Smooth muscle cell (in vitro differentiated cells): ENCODE results near the gene ANKMY2. TPM values are rescaled to one million over a fixed set of nuclear protein-coding genes. Genes with fewer than 3 reads are reported as not detected.

ENCODE experiments used
- DNase-seq: peaks from one replicate; lab custom pipeline; 2025; ENCODE audit not compliant: unreplicated experiment; lab: John Stamatoyannopoulos, UW
- H2AFZ ChIP-seq: fragments of 200-600 bp; sonication (generic); 2 replicates; pipeline ENCODE4 v1.6.0; 2016; ENCODE audit warnings: antibody characterized with exemption, low read depth, mild to moderate bottlenecking
- H3F3A ChIP-seq: fragments of 200-600 bp; sonication (generic); 2 replicates; pipeline ENCODE4 v1.6.0; 2017; ENCODE audit warnings: antibody characterized with exemption, low read depth
- H3K27ac ChIP-seq: fragments of 200-600 bp; sonication (generic); 2 replicates; pipeline ENCODE4 v1.5.1; 2016; ENCODE audit warnings: low read depth, mild to moderate bottlenecking
- H3K27me3 ChIP-seq: fragments of 200-600 bp; sonication (generic); 2 replicates; pipeline ENCODE4 v1.6.1; 2016; ENCODE audit warnings: low read depth, mild to moderate bottlenecking
- H3K36me3 ChIP-seq: fragments of 200-600 bp; sonication (generic); 2 replicates; pipeline ENCODE4 v1.5.1; 2016; ENCODE audit warnings: low read depth
- H3K4me1 ChIP-seq: fragments of 200-600 bp; sonication (generic); 2 replicates; pipeline ENCODE4 v1.5.1; 2016; ENCODE audit warnings: low read depth
- H3K4me2 ChIP-seq: fragments of 200-600 bp; sonication (generic); 2 replicates; pipeline ENCODE4 v1.6.0; 2016; ENCODE audit warnings: mild to moderate bottlenecking
- H3K4me3 ChIP-seq: fragments of 200-600 bp; sonication (generic); 2 replicates; pipeline ENCODE4 v1.5.1; 2016; ENCODE audit warnings: mild to moderate bottlenecking
- H3K79me2 ChIP-seq: fragments of 200-600 bp; sonication (generic); 2 replicates; pipeline ENCODE4 v1.6.0; 2016; ENCODE audit warnings: low read depth, mild to moderate bottlenecking
- H3K9ac ChIP-seq: fragments of 200-600 bp; sonication (generic); 2 replicates; pipeline ENCODE4 v1.6.0; 2016; ENCODE audit warnings: low read depth
- H3K9me3 ChIP-seq: fragments of 200-600 bp; sonication (generic); replicated peaks from 2 replicates; pipeline ENCODE4 v1.5.1; 2016; ENCODE audit warnings: low read depth
- H4K20me1 ChIP-seq: fragments of 200-600 bp; sonication (generic); 2 replicates; pipeline ENCODE4 v1.6.0; 2016; ENCODE audit warnings: low read depth
- CTCF ChIP-seq: fragments of 200-600 bp; sonication (generic); IDR thresholded peaks from 2 replicates; pipeline ENCODE4 v1.5.1; 2017; ENCODE audit warnings: borderline replicate concordance, mild to moderate bottlenecking, antibody characterized with exemption; ENCODE audit not compliant: insufficient read depth, poor library complexity, severe bottlenecking
- WGBS: methylation state at CpG from one replicate; pipeline ENCODE4 v1.1.7; 2016; ENCODE audit warnings: low lambda C conversion rate; 5-methylcytosine and 5-hydroxymethylcytosine counted together
- polyA plus RNA-seq: library from polyadenylated mRNA; unstranded; fragments of >200 nt; fragmentation: Nextera tagmentation; extraction: Ambion mirVana; gene quantifications from 2 replicates; pipeline ENCODE4 v1.2.1, GENCODE V29; 2016
- total RNA-seq: library from RNA; depleted of rRNA; stranded (reverse); fragments of >200 nt; gene quantifications from 2 replicates; pipeline ENCODE4 v1.2.3, GENCODE V29; 2014

The ANKMY2 gene
- total and polyA plus RNA-seq, 2 experiments from 2014 or later, result 24.0 to 28.0 TPM

DNA sequence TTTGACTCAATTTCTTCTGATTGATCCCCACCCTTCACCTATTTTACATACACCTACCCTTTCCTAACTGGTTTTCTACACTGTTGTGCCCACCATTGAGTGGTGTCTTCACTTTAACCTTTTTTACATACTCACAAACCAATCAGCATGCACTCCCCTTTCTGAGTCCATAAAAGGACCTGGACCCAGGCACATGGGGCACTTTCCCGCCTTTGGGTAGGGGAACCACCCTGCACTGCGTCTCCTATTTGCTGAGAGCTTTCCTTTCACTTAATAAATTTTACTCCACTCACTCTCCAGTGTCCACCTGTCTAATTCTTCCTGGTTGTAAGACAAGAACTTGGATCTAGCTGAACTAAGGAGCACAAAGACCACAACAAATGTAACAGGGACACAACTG, 33.8 kb downstream of the ANKMY2 start:
- H3K36me3 ChIP-seq, result peaks cover 6% of the 10 kb centered on the region
- H3K9ac ChIP-seq, result no peak overlapping the region
- no peaks in the 10 kb centered on the region for H3K27me3 ChIP-seq
- no peak for DNase-seq
- H3K4me1 ChIP-seq, result peaks cover 10% of the 10 kb centered on the region
- no peak overlapping the region for H2AFZ ChIP-seq
- no peak for TF ChIP-seq CTCF
- H3K27ac ChIP-seq, result no peak overlapping the region
- no peaks in the 10 kb centered on the region for H3K9me3 ChIP-seq
- no peak overlapping the region for H3K4me3 ChIP-seq
- no peaks in the 10 kb centered on the region for H3F3A ChIP-seq
- WGBS, result 98% methylated on average over 2 of the region's 2 CpGs
- no peaks in the 10 kb centered on the region for H3K79me2 ChIP-seq
- no peak overlapping the region for H3K4me2 ChIP-seq
- no peaks in the 10 kb centered on the region for H4K20me1 ChIP-seq

GRCh38 chr7:16609842-16610450, 35.6 kb downstream of the ANKMY2 start:
- H3F3A ChIP-seq, result no peaks in the 10 kb centered on the region
- no peaks in the 10 kb centered on the region for H3K79me2 ChIP-seq
- H3K36me3 ChIP-seq, result peaks cover 13% of the 10 kb centered on the region
- H3K9ac ChIP-seq, result no peak overlapping the region
- H3K4me1 ChIP-seq, result no peaks in the 10 kb centered on the region
- no peaks in the 10 kb centered on the region for H3K27me3 ChIP-seq
- no peak overlapping the region for H3K4me2 ChIP-seq
- H3K27ac ChIP-seq, result no peak overlapping the region
- H2AFZ ChIP-seq, result no peak overlapping the region
- no peak for TF ChIP-seq CTCF
- no peak for DNase-seq
- H3K4me3 ChIP-seq, result no peak overlapping the region
- no peaks in the 10 kb centered on the region for H4K20me1 ChIP-seq
- 94% methylated on average over 4 of the region's 4 CpGs for WGBS
- no peaks in the 10 kb centered on the region for H3K9me3 ChIP-seq

DNA sequence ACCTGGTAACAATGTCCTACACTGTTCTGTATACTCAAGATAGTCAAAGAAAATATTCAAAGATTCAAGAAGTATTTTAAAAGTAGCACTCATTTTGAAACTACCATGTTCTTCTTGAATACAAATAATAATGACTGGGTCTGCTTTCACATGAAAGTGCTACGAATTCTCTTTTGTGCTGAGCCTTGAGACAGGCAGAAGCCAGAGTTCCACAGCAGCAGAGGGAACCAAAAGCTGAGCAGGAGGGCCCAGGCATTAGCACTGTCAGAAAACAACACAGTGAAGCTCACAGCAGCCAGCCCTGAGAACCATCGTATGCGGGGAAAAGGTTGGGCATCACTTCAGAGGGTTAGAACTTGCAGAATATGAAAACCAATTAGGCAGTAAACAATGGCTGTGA, 38.9 kb downstream of the ANKMY2 start:
- Histone ChIP-seq H3K4me2 (no peak overlapping the region), H3K36me3 (peaks cover 15% of the 10 kb centered on the region), H3K27ac (no peak overlapping the region), H3F3A (no peaks in the 10 kb centered on the region), H4K20me1 (no peaks in the 10 kb centered on the region), H3K4me1 (no peaks in the 10 kb centered on the region), H3K27me3 (no peaks in the 10 kb centered on the region), H3K79me2 (no peaks in the 10 kb centered on the region), H3K9me3 (no peaks in the 10 kb centered on the region), H2AFZ (no peak overlapping the region), H3K4me3 (no peak overlapping the region), H3K9ac (no peak overlapping the region)
- no peak for DNase-seq
- TF ChIP-seq CTCF, result no peak
- WGBS, result 89% methylated on average over 3 of the region's 3 CpGs

- Histone ChIP-seq H3K4me2 (no peak overlapping the region), H3K4me1 (no peaks in the 10 kb centered on the region), H3K9me3 (no peaks in the 10 kb centered on the region), H3K9ac (no peak overlapping the region), H3K36me3 (peaks cover 14% of the 10 kb centered on the region), H3K27me3 (no peaks in the 10 kb centered on the region), H2AFZ (no peak overlapping the region), H3K27ac (no peak overlapping the region), H4K20me1 (no peaks in the 10 kb centered on the region), H3K79me2 (no peaks in the 10 kb centered on the region), H3K4me3 (no peak overlapping the region), H3F3A (no peaks in the 10 kb centered on the region)
- WGBS, result 98% methylated on average over 3 of the region's 3 CpGs
- TF ChIP-seq CTCF, result peak; percentile 7
- DNase-seq, result no peak
These were observed 41.5 kb downstream of the ANKMY2 start for GRCh38 chr7:16604054-16604453.
